Measurements from ENCODE around the gene GAS2L3. TPM values are rescaled to one million over a fixed set of nuclear protein-coding genes. Genes with fewer than 3 reads are reported as not detected.

The GAS2L3 gene
- total RNA-seq: 3.9 and 5.0 TPM in 2 replicates

- intact Hi-C loops (cut with micrococcal nuclease): loop anchor here (1.0 kb wide), 1 partner anchor 306 kb away; the partner anchor contains the start of genes DEPDC4 and SCYL2
Measured at GRCh38 chr12:100573292-100574186, at the start of gene GAS2L3. Gene GAS2L3 (plus strand): TSS chr12:100573684. CDS start chr12:100594905, 21,221 bp downstream.

- intact Hi-C loops (cut with micrococcal nuclease): no loop called here
Measured at GRCh38 chr12:100528034-100528433, 45.5 kb upstream of the GAS2L3 start.

- intact Hi-C loops (cut with micrococcal nuclease): no loop called here
Measured at GRCh38 chr12:100528471-100529127, 44.9 kb upstream of the GAS2L3 start.

GRCh38 chr12:100529756-100530350 lies 43.6 kb upstream of the GAS2L3 start:
- intact Hi-C loops (cut with micrococcal nuclease): no loop called here

- intact Hi-C loops (cut with micrococcal nuclease): no loop called here
Measured at GRCh38 chr12:100533376-100533775, 40.1 kb upstream of the GAS2L3 start.

GRCh38 chr12:100534625-100535227 lies 38.8 kb upstream of the GAS2L3 start:
- intact Hi-C loops (cut with micrococcal nuclease): no loop called here

GRCh38 chr12:100539202-100539601 lies 34.3 kb upstream of the GAS2L3 start:
- intact Hi-C loops (cut with micrococcal nuclease): no loop called here

GRCh38 chr12:100544165-100544564 lies 29.3 kb upstream of the GAS2L3 start:
- intact Hi-C loops (cut with micrococcal nuclease): no loop called here

GRCh38 chr12:100545092-100545491 lies 28.4 kb upstream of the GAS2L3 start:
- intact Hi-C loops (cut with micrococcal nuclease): no loop called here

GRCh38 chr12:100553936-100554335 lies 19.5 kb upstream of the GAS2L3 start:
- intact Hi-C loops (cut with micrococcal nuclease): loop anchor here (2.0 to 10.0 kb wide), 5 partner anchors 162 to 1511 kb away; no protein-coding TSS in a partner anchor

- intact Hi-C loops (cut with micrococcal nuclease): loop anchor here (2.0 to 10.0 kb wide), 4 partner anchors 162 to 1512 kb away; no protein-coding TSS in a partner anchor
Measured at GRCh38 chr12:100554608-100555077, 18.8 kb upstream of the GAS2L3 start.

GRCh38 chr12:100555722-100556121 lies 17.8 kb upstream of the GAS2L3 start:
- intact Hi-C loops (cut with micrococcal nuclease): loop anchor here (2.0 to 10.0 kb wide), 3 partner anchors 207 to 1513 kb away; no protein-coding TSS in a partner anchor

- intact Hi-C loops (cut with micrococcal nuclease): loop anchor here (10.0 kb wide), 1 partner anchor 403 kb away; no protein-coding TSS in a partner anchor
Measured at GRCh38 chr12:100557357-100557756, 16.1 kb upstream of the GAS2L3 start.

GRCh38 chr12:100559261-100559660 lies 14.2 kb upstream of the GAS2L3 start:
- intact Hi-C loops (cut with micrococcal nuclease): loop anchor here (10.0 kb wide), 1 partner anchor 404 kb away; no protein-coding TSS in a partner anchor

- intact Hi-C loops (cut with micrococcal nuclease): no loop called here
Measured at GRCh38 chr12:100564090-100564489, 9.4 kb upstream of the GAS2L3 start.

- intact Hi-C loops (cut with micrococcal nuclease): no loop called here
Measured at GRCh38 chr12:100564905-100565467, 8.5 kb upstream of the GAS2L3 start.

GRCh38 chr12:100565987-100566545 lies 7.4 kb upstream of the GAS2L3 start:
- intact Hi-C loops (cut with micrococcal nuclease): no loop called here

GRCh38 chr12:100566887-100567637 lies 6.4 kb upstream of the GAS2L3 start:
- intact Hi-C loops (cut with micrococcal nuclease): no loop called here

GRCh38 chr12:100567945-100568344 lies 5.5 kb upstream of the GAS2L3 start:
- intact Hi-C loops (cut with micrococcal nuclease): no loop called here

- intact Hi-C loops (cut with micrococcal nuclease): no loop called here
Measured at GRCh38 chr12:100572184-100572583, 1.3 kb upstream of the GAS2L3 start.

All from T-helper 2 cell treated with Interferon-gamma antibody and Interleukin-4, amounts not matched to agents 100 ng/mL and 5 ng/mL, for 36 hours (primary cell).